Ishikawa (cell line): Measurements from ENCODE around the gene SLC35D2.

ENCODE experiments used
- CEBPB ChIP-seq: IDR thresholded peaks from 2 replicates; pipeline ENCODE4 v1.6.1; 2012
- CREB1 ChIP-seq: IDR thresholded peaks from 2 replicates; pipeline ENCODE4 v1.6.1; 2012; ENCODE audit warnings: low read depth
- EGR1 ChIP-seq: IDR thresholded peaks from 2 replicates; pipeline ENCODE4 v1.6.1; 2012
- EP300 ChIP-seq: IDR thresholded peaks from 2 replicates; pipeline ENCODE4 v1.6.1; 2012; ENCODE audit warnings: borderline replicate concordance
- FOXM1 ChIP-seq: IDR thresholded peaks from 2 replicates; pipeline ENCODE4 v1.6.1; 2012; ENCODE audit warnings: low read depth, borderline replicate concordance
- NFIC ChIP-seq: IDR thresholded peaks from 2 replicates; pipeline ENCODE4 v1.6.1; 2012
- RAD21 ChIP-seq: IDR thresholded peaks from 2 replicates; pipeline ENCODE4 v1.6.1; 2012; ENCODE audit warnings: low read depth
- TAF1 ChIP-seq: IDR thresholded peaks from 2 replicates; pipeline ENCODE4 v1.6.1; 2012; ENCODE audit warnings: low read depth, mild to moderate bottlenecking
- TCF12 ChIP-seq: IDR thresholded peaks from 2 replicates; pipeline ENCODE4 v1.6.1; 2012; ENCODE audit warnings: low read depth
- TEAD4 ChIP-seq: IDR thresholded peaks from 2 replicates; pipeline ENCODE4 v1.6.1; 2012
- YY1 ChIP-seq: IDR thresholded peaks from 2 replicates; pipeline ENCODE4 v1.6.1; 2012; ENCODE audit warnings: low read depth
- ZBTB7A ChIP-seq: IDR thresholded peaks from 2 replicates; pipeline ENCODE4 v1.6.1; 2012; ENCODE audit warnings: low read depth
- TF ChIP-seq, protein P1 (sequence below): IDR thresholded peaks from 2 replicates; pipeline ENCODE4 v1.6.1; 2012; ENCODE audit warnings: low read depth, mild to moderate bottlenecking
- TF ChIP-seq, protein P2 (sequence below): IDR thresholded peaks from 2 replicates; pipeline ENCODE4 v1.6.1; 2012
- TF ChIP-seq, protein P3 (sequence below): IDR thresholded peaks from 2 replicates; pipeline ENCODE4 v1.6.1; 2012

Gene SLC35D2

DNA sequence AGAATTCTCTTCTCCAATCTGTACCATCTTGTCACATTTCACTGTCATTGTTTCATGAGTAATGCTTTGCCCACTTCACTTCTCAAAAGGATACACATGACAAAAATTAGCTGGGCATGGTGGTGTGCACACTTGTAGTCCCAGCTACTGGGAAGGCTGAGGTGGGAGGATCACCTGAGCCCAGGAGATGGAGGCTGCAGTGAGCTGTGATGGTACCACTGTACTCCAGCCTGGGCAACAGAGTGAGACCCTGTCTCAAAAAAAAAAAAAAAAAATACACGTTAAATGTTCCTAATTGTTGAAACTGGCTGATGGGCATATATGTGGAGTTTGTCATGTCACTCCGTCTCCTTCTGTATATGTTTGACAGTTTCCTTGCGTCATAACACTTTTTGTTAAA, 45.2 kb downstream of the SLC35D2 start:
- TF ChIP-seq EP300 (no peak), EGR1 (no peak), FOXM1 (no peak), YY1 (no peak), TAF1 (no peak), NFIC (no peak), ZBTB7A (no peak), TCF12 (no peak), CEBPB (no peak), TEAD4 (no peak), CREB1 (no peak), RAD21 (no peak)
- TF ChIP-seq, protein P1, sequence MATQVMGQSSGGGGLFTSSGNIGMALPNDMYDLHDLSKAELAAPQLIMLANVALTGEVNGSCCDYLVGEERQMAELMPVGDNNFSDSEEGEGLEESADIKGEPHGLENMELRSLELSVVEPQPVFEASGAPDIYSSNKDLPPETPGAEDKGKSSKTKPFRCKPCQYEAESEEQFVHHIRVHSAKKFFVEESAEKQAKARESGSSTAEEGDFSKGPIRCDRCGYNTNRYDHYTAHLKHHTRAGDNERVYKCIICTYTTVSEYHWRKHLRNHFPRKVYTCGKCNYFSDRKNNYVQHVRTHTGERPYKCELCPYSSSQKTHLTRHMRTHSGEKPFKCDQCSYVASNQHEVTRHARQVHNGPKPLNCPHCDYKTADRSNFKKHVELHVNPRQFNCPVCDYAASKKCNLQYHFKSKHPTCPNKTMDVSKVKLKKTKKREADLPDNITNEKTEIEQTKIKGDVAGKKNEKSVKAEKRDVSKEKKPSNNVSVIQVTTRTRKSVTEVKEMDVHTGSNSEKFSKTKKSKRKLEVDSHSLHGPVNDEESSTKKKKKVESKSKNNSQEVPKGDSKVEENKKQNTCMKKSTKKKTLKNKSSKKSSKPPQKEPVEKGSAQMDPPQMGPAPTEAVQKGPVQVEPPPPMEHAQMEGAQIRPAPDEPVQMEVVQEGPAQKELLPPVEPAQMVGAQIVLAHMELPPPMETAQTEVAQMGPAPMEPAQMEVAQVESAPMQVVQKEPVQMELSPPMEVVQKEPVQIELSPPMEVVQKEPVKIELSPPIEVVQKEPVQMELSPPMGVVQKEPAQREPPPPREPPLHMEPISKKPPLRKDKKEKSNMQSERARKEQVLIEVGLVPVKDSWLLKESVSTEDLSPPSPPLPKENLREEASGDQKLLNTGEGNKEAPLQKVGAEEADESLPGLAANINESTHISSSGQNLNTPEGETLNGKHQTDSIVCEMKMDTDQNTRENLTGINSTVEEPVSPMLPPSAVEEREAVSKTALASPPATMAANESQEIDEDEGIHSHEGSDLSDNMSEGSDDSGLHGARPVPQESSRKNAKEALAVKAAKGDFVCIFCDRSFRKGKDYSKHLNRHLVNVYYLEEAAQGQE, result no peak
- TF ChIP-seq, protein P2, sequence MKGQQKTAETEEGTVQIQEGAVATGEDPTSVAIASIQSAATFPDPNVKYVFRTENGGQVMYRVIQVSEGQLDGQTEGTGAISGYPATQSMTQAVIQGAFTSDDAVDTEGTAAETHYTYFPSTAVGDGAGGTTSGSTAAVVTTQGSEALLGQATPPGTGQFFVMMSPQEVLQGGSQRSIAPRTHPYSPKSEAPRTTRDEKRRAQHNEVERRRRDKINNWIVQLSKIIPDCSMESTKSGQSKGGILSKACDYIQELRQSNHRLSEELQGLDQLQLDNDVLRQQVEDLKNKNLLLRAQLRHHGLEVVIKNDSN, result no peak
- TF ChIP-seq, protein P3, sequence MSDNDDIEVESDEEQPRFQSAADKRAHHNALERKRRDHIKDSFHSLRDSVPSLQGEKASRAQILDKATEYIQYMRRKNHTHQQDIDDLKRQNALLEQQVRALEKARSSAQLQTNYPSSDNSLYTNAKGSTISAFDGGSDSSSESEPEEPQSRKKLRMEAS, result no peak

DNA sequence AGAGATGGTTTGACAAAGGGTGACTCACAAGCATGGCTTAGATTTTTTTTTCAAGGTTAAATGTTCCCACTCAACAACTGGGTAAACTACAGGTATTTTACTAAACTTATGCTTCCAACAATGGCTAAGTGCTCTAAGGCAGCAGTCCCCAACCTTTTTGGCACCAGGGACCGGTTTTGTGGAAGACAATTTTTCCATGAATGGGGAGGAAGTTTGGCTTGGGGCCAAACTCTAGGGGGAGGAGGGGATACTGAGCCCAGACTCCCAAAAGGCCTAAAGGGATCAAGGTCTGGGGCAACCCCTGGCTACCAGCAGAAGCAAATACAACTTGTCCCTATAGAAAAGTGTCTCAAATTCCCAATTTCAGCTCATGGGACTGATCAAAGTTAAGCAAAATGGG, 49.6 kb downstream of the SLC35D2 start:
- TF ChIP-seq NFIC (peak; percentile 21; the same call in 1 of the 2 replicates), ZBTB7A (no peak)

DNA sequence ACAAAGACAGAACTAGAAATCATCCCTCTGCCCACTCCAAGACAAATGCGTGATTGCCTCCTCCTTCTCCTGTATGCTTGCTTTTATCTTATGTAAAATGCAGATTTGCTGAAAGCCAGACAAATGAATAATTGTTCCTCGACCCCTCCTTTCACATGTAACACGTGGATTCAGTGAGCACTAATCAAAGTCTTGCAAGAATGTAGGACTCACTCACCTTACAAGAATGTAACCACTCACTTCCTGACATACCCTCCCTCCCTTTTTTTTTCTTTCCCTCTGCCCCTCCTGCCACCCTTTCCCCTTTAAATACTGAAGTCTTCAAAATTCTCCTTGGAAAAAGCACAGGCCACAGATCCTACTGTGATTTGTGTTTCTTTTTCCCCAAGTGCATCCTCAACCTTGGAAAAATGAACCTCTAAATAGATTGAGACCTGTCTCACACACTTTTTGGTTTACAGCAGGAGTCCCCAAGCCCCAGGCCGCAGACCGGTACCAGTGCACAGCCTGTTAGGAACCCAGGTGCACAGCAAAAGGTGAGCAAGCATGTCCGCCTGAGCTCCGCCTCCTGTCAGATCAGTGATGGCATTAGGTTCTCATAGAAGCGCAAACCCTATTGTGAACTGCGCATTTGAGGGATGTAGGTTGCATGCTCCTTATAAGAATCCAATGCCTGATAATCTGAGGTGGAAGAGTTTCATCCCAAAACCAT, 52.1 kb downstream of the SLC35D2 start:
- TF ChIP-seq, protein P3, result 0 out of 2 replicates have a peak, but pooled peaks have one; percentile 23
- TF ChIP-seq TCF12, result no peak

DNA sequence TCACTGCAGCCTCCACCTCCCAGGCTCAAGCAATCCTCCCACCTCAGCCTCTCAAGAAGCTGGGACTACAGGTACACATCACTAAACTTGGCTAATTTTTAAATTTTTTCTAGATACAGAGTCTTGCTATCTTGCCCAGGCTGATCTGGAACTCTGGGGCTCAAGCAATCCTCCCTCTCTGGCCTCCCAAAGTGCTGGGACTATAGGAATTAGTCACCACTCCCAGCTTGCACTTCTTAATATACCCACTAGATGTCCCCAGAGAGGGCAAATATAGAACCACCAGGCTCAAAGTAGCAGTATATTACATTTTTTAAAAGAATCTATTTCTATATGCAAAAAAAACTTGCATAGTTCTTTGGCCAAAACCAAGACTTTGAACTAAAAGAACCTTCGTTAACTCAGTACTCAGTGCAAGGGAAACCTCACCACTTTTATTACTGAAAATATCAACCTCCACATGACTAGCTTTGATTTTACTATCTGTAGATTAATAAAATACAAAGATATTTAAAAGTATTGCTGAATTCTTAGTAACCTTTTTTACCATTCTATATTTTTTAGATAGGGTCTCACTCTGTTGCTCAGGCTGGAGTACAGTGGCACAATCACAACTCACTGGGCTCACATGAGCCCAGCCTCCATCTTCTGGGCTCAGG, 55.7 kb downstream of the SLC35D2 start:
- TF ChIP-seq ZBTB7A, result no peak
- TF ChIP-seq, protein P2, result no peak
- peak; percentile 64 for TF ChIP-seq RAD21

DNA sequence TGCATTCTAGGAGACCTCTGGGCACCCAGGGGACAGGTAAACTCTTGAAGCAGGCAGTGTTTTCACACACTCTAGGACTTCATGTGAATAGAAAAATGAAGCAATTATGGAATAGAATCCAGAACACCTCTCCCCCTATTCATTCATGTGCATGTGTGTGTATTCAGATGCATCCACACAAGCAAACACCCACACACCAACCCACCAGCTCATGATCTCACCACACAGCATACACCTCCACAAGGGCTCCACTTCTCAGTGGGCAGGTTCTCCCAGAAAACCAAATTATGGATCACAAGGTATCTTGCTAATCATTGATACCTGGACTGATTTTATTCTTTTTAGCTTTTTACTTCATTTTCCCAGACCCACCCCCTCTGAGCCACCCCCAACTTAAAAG, 60.3 kb downstream of the SLC35D2 start:
- no peak for TF ChIP-seq CEBPB
- TF ChIP-seq RAD21, result no peak
- no peak for TF ChIP-seq CREB1
- TF ChIP-seq, protein P3, result no peak

DNA sequence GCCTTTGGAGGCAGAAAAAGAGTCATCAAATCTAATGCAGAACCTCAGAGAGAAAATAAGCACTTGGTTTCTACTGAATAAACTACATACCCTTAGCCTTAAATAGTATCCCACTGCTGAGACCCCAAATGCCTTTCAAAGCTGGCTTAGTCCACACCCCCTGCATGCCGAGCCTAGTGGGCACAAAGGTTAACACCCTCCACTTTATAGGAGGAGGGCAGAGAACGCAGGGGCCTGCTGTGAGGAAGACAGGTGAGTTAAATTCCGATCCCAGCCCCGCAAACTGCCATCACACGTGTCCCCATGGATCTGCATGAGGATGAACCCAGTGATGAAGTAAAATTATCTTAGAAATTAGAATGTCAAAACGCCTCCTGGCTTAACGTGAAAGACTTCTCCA, 62.0 kb downstream of the SLC35D2 start:
- TF ChIP-seq TCF12, result no peak
- no peak for TF ChIP-seq TAF1
- TF ChIP-seq NFIC, result no peak
- no peak for TF ChIP-seq CREB1
- TF ChIP-seq EGR1, result no peak
- no peak for TF ChIP-seq RAD21
- TF ChIP-seq, protein P1, result no peak
- no peak for TF ChIP-seq TEAD4
- TF ChIP-seq EP300, result no peak
- TF ChIP-seq, protein P2, result no peak
- no peak for TF ChIP-seq YY1
- TF ChIP-seq FOXM1, result no peak
- TF ChIP-seq, protein P3, result no peak
- no peak for TF ChIP-seq CEBPB
- TF ChIP-seq ZBTB7A, result no peak
